Astrocyte of the spinal cord (primary cell): Measurements from ENCODE around the gene CDHR4.

Experiments
- DNase-seq: peaks from one replicate; pipeline ENCODE4 v3.0.0; 2011; ENCODE audit warnings: low read depth, low spot score
- H3K4me3 ChIP-seq: 2 replicates; pipeline ENCODE4 v1.5.1; 2011; ENCODE audit warnings: low read depth, mild to moderate bottlenecking, low read length, moderate library complexity
- CTCF ChIP-seq: IDR thresholded peaks from 2 replicates; pipeline ENCODE4 v1.5.1; 2012; ENCODE audit warnings: low read depth, mild to moderate bottlenecking, low read length, inconsistent platforms
- in situ Hi-C: cut with HindIII; loops from 2 replicates; pipeline ENCODE4 v1.10.0; 2017; ENCODE audit warnings: low sequenced_read_pairs

CDHR4 gene

GRCh38 chr3:49792371-49793150 is 7.1 kb downstream of the CDHR4 start:
- no peak overlapping the region for H3K4me3 ChIP-seq
- DNase-seq: no peak
- in situ Hi-C loops: no loop called here
- TF ChIP-seq CTCF: no peak

- DNase-seq: no peak
- no peak for TF ChIP-seq CTCF
- in situ Hi-C loops: no loop called here
- H3K4me3 ChIP-seq: no peak overlapping the region
Measured at GRCh38 chr3:49791571-49791970, 8.1 kb downstream of the CDHR4 start.

GRCh38 chr3:49790626-49791411 is 8.9 kb downstream of the CDHR4 start:
- no peak for DNase-seq

GRCh38 chr3:49788056-49788455 is 11.6 kb downstream of the CDHR4 start:
- TF ChIP-seq CTCF: no peak
- no peak for DNase-seq
- H3K4me3 ChIP-seq: no peak overlapping the region
- in situ Hi-C loops: no loop called here

More at GRCh38 chr3:49790626-49791411, 8.9 kb downstream of the CDHR4 start:
- no peak for TF ChIP-seq CTCF
- H3K4me3 ChIP-seq: no peak overlapping the region
- in situ Hi-C loops: no loop called here

GRCh38 chr3:49787536-49787935 is 12.1 kb downstream of the CDHR4 start:
- no peak for DNase-seq
- no peak for TF ChIP-seq CTCF
- in situ Hi-C loops: no loop called here
- no peak overlapping the region for H3K4me3 ChIP-seq

GRCh38 chr3:49787182-49787464 is 12.6 kb downstream of the CDHR4 start:
- no peak for TF ChIP-seq CTCF
- H3K4me3 ChIP-seq: no peak overlapping the region
- DNase-seq: no peak
- in situ Hi-C loops: no loop called here
